Body of pancreas (tissue), 4 donors: ENCODE data around the gene PWWP2B. TPM values are rescaled to one million over a fixed set of nuclear protein-coding genes. Genes with fewer than 3 reads are reported as not detected.

Experiments
- ATAC-seq: fragments of 150-250 bp; one replicate; pipeline ENCODE4 v1.9.1; 2016
- DNase-seq, 4 donors: peaks; one replicate each; pipeline ENCODE4 v3.0.0-alpha.2; 2019
- H3K27ac ChIP-seq, 4 donors: fragments of 200-600 bp; sonication (generic); 1 replicate in 3 of 4; 2 replicates in 1 of 4; pipeline versions ENCODE4 v1.5.1 to v1.6.1; 2016 to 2019; ENCODE audit warnings: mild to moderate bottlenecking in 1 of 4, mixed read lengths in 1 of 4, moderate library complexity in 1 of 4
- H3K27me3 ChIP-seq, 2 donors: fragments of 200-600 bp; sonication (generic); one replicate each; pipeline ENCODE4 v1.6.0; 2016; ENCODE audit warnings: mild to moderate bottlenecking in 1 of 2
- H3K36me3 ChIP-seq, 2 donors: fragments of 200-600 bp; sonication (generic); replicated peaks in 1 of 2; 2 replicates each; pipeline ENCODE4 v1.5.1; 2016; ENCODE audit warnings: low read depth in 2 of 2; ENCODE audit not compliant: insufficient read depth in 1 of 2
- H3K4me1 ChIP-seq: fragments of 200-600 bp; sonication (generic); one replicate; pipeline ENCODE4 v1.6.0; 2016
- H3K4me3 ChIP-seq, 2 donors: fragments of 200-600 bp; sonication (generic); 1 replicate in 1 of 2; 2 replicates in 1 of 2; pipeline ENCODE4 v1.5.1; 2016 to 2019
- H3K9me3 ChIP-seq, 3 donors: fragments of 200-600 bp; sonication (generic); 1 replicate in 2 of 3; 2 replicates in 1 of 3; pipeline ENCODE4 v1.5.1; 2016
- CTCF ChIP-seq, 7 experiments: fragments of 450-650 bp in 4 of 7; fragments of 200-600 bp in 3 of 7; sonication (generic) in 3 of 7; IDR thresholded peaks; one replicate each; pipeline ENCODE4 v1.5.1; 2016 to 2019; ENCODE audit warnings: antibody characterized with exemption in 7 of 7
- POLR2A ChIP-seq, 3 donors: fragments of 450-650 bp; IDR thresholded peaks; one replicate each; pipeline ENCODE4 v1.6.1; 2016; ENCODE audit warnings: antibody characterized with exemption in 3 of 3, mild to moderate bottlenecking in 2 of 3
- WGBS, 2 donors: methylation state at CpG; one replicate each; pipeline ENCODE4 v1.1.5; 2017; 5-methylcytosine and 5-hydroxymethylcytosine counted together
- intact Hi-C: fragments of 100-400 bp; cut with DNase I; formaldehyde crosslinking; loops from one replicate; pipeline ENCODE4 v1.15.1; 2023
- total RNA-seq, 2 donors: library from RNA; depleted of rRNA; stranded (reverse); fragments of >200 nt; gene quantifications; one replicate each; pipeline ENCODE4 v1.1.0, GENCODE V29; 2016

Gene PWWP2B
- total RNA-seq, 2 donors from 2014 or later = 31.9 to 46.5 TPM

- peaks cover 92% of the 10 kb centered on the region for H3K4me1 ChIP-seq
- H3K27ac ChIP-seq = peak overlapping the region; percentile 94 to 98 (median 96)
Observed at GRCh38 chr10:132417957-132418441, 21.0 kb downstream of the PWWP2B start.

GRCh38 chr10:132418527-132419416 lies 21.8 kb downstream of the PWWP2B start:
- ATAC-seq = peak; percentile 69
- H3K4me3 ChIP-seq = no peak overlapping the region
- intact Hi-C loops = no loop called here
- WGBS, 2 donors = 6 to 22% methylated on average over 7 to 17 of the region's 18 CpGs
- no peaks in the 10 kb centered on the region for H3K27me3 ChIP-seq
- H3K27ac ChIP-seq = peak overlapping the region; percentile 94 to 98 (median 96)
- TF ChIP-seq CTCF (IDR thresholded peaks at IDR 0.05) = peak in 1 of 7 experiments; percentile 13
- TF ChIP-seq POLR2A (IDR thresholded peaks at IDR 0.05) = peak; percentile 76 to 88 (median 79)
- peak; percentile 87 to 96 (median 93) for DNase-seq
- H3K9me3 ChIP-seq = no peaks in the 10 kb centered on the region
- peaks cover 86% of the 10 kb centered on the region for H3K4me1 ChIP-seq
- H3K36me3 ChIP-seq = no peaks in the 10 kb centered on the region

More at GRCh38 chr10:132417957-132418441, 21.0 kb downstream of the PWWP2B start:
- no peak for ATAC-seq
- TF ChIP-seq CTCF (IDR thresholded peaks at IDR 0.05) = no peak
- peak in 2 of 3 donors; percentile 22 to 40 for TF ChIP-seq POLR2A (IDR thresholded peaks at IDR 0.05)
- no peaks in the 10 kb centered on the region for H3K27me3 ChIP-seq
- intact Hi-C loops = no loop called here
- WGBS, 2 donors = 48 to 56% methylated on average over 18 to 20 of the region's 20 CpGs
- no peaks in the 10 kb centered on the region for H3K36me3 ChIP-seq
- H3K9me3 ChIP-seq = no peaks in the 10 kb centered on the region
- no peak overlapping the region for H3K4me3 ChIP-seq
- peak in 3 of 4 donors; percentile 35 to 74 (median 39) for DNase-seq

- 39 to 70% methylated on average over 11 to 25 of the region's 25 CpGs for WGBS, 2 donors
- intact Hi-C loops = no loop called here
- Histone ChIP-seq H3K9me3 (no peaks in the 10 kb centered on the region), H3K36me3 (no peaks in the 10 kb centered on the region), H3K27ac (peak overlapping the region; percentile 94 to 98 (median 96)), H3K4me1 (peaks cover 75% of the 10 kb centered on the region), H3K27me3 (no peaks in the 10 kb centered on the region), H3K4me3 (no peak overlapping the region)
- peak in 3 of 7 experiments; percentile 4 to 11 (median 9) for TF ChIP-seq CTCF (IDR thresholded peaks at IDR 0.05)
- TF ChIP-seq POLR2A (IDR thresholded peaks at IDR 0.05) = no peak
- ATAC-seq = no peak
- peak; percentile 55 to 76 (median 66) for DNase-seq
Observed at GRCh38 chr10:132419538-132420468, 22.8 kb downstream of the PWWP2B start.

GRCh38 chr10:132420469-132420980 lies 23.5 kb downstream of the PWWP2B start:
- no peaks in the 10 kb centered on the region for H3K27me3 ChIP-seq
- 23 to 32% methylated on average over 6 to 7 of the region's 8 CpGs for WGBS, 2 donors
- DNase-seq (peak; percentile 37 to 65 (median 52)), ATAC-seq (no peak)
- no peaks in the 10 kb centered on the region for H3K36me3 ChIP-seq
- peak overlapping the region; percentile 94 to 98 (median 96) for H3K27ac ChIP-seq
- intact Hi-C loops = no loop called here
- H3K9me3 ChIP-seq = no peaks in the 10 kb centered on the region
- H3K4me3 ChIP-seq = no peak overlapping the region
- TF ChIP-seq POLR2A (IDR thresholded peaks at IDR 0.05) (no peak), CTCF (IDR thresholded peaks at IDR 0.05) (peak in 1 of 7 experiments; percentile 17)
- H3K4me1 ChIP-seq = peaks cover 73% of the 10 kb centered on the region
